GM23338 (cell line): ENCODE data around the gene KRT84. TPM values are rescaled to one million over a fixed set of nuclear protein-coding genes. Genes with fewer than 3 reads are reported as not detected.

Source experiments
- ATAC-seq: fragments of 200-7000 bp; cut with Tn5 transposase; 3 replicates; pipeline ENCODE4 v1.9.1; 2020
- DNase-seq: peaks from one replicate; pipeline ENCODE4 v3.0.0-alpha.2; 2015; ENCODE audit warnings: low spot score
- H2AFZ ChIP-seq: fragments of 200-600 bp; sonication (generic); 2 replicates; pipeline ENCODE4 v1.8.0; 2016; ENCODE audit warnings: antibody characterized with exemption, mild to moderate bottlenecking, moderate library complexity
- H3F3A ChIP-seq: fragments of 200-600 bp; sonication (generic); replicated peaks from 2 replicates; pipeline ENCODE4 v1.8.0; 2017; ENCODE audit warnings: antibody characterized with exemption, mixed run types, low read depth
- H3K27ac ChIP-seq: fragments of 200-600 bp; sonication (generic); 2 replicates; pipeline ENCODE4 v1.6.1; 2016; ENCODE audit warnings: low read depth
- H3K27me3 ChIP-seq: fragments of 200-600 bp; sonication (generic); 2 replicates; pipeline ENCODE4 v1.8.0; 2016; ENCODE audit warnings: mild to moderate bottlenecking, mixed run types, moderate library complexity; ENCODE audit not compliant: insufficient read depth
- H3K36me3 ChIP-seq: fragments of 200-600 bp; sonication (generic); 2 replicates; pipeline ENCODE4 v1.8.0; 2016; ENCODE audit warnings: mild to moderate bottlenecking; ENCODE audit not compliant: insufficient read depth
- H3K4me1 ChIP-seq: fragments of 200-600 bp; sonication (generic); 2 replicates; pipeline ENCODE4 v1.8.0; 2016; ENCODE audit warnings: mild to moderate bottlenecking, moderate library complexity; ENCODE audit not compliant: insufficient read depth
- H3K4me2 ChIP-seq: fragments of 200-600 bp; sonication (generic); 2 replicates; pipeline ENCODE4 v1.7.1; 2017; ENCODE audit warnings: mixed run types
- H3K4me3 ChIP-seq: fragments of 200-600 bp; sonication (generic); 2 replicates; pipeline ENCODE4 v1.6.1; 2016; ENCODE audit warnings: mixed run types
- H3K79me2 ChIP-seq: fragments of 200-600 bp; sonication (generic); replicated peaks from 2 replicates; pipeline ENCODE4 v1.8.0; 2017; ENCODE audit warnings: mild to moderate bottlenecking; ENCODE audit not compliant: insufficient read depth
- H3K9me2 ChIP-seq: fragments of 200-600 bp; sonication (generic); 2 replicates; pipeline ENCODE4 v1.8.0; 2017; ENCODE audit not compliant: insufficient read depth
- H4K20me1 ChIP-seq: fragments of 200-600 bp; sonication (generic); replicated peaks from 2 replicates; pipeline ENCODE4 v1.8.0; 2017; ENCODE audit warnings: mild to moderate bottlenecking; ENCODE audit not compliant: insufficient read depth
- H3K27ac Mint-ChIP-seq: 2 replicates; pipeline ENCODE4 v1.8.0; 2020; ENCODE audit warnings: inconsistent platforms, mild to moderate bottlenecking, moderate library complexity, mixed read lengths
- H3K27me3 Mint-ChIP-seq: 3 replicates; pipeline ENCODE4 v1.8.0; 2022; ENCODE audit warnings: low read depth, mild to moderate bottlenecking, moderate library complexity, mixed read lengths, inconsistent platforms; ENCODE audit not compliant: insufficient read depth, poor library complexity
- H3K36me3 Mint-ChIP-seq: 3 replicates; pipeline ENCODE4 v1.8.0; 2021; ENCODE audit warnings: low read depth, mild to moderate bottlenecking, inconsistent platforms, moderate library complexity, mixed read lengths
- H3K4me1 Mint-ChIP-seq: 3 replicates; pipeline ENCODE4 v1.8.0; 2020; ENCODE audit warnings: mild to moderate bottlenecking, inconsistent platforms, mixed read lengths
- H3K4me3 Mint-ChIP-seq: 3 replicates; pipeline ENCODE4 v1.8.0; 2021; ENCODE audit warnings: moderate library complexity, mild to moderate bottlenecking, inconsistent platforms, mixed read lengths
- H3K9me3 Mint-ChIP-seq: 3 replicates; pipeline ENCODE4 v1.8.0; 2020; ENCODE audit warnings: moderate library complexity, mild to moderate bottlenecking, inconsistent platforms, mixed read lengths
- CREB1 ChIP-seq: fragments of 250-450 bp; sonication (Bioruptor Pico); IDR thresholded peaks from 2 replicates; pipeline ENCODE4 v1.5.0; 2020; ENCODE audit warnings: low read depth, mild to moderate bottlenecking, moderate library complexity
- EZH2 ChIP-seq: fragments of 200-600 bp; sonication (generic); IDR thresholded peaks from one replicate; pipeline ENCODE4 v1.8.0; 2017; ENCODE audit warnings: antibody characterized with exemption, mild to moderate bottlenecking, low read depth; ENCODE audit not compliant: unreplicated experiment
- EZH2phosphoT487 ChIP-seq: fragments of 200-600 bp; sonication (generic); IDR thresholded peaks from one replicate; pipeline ENCODE4 v1.8.1; 2018; ENCODE audit warnings: antibody characterized with exemption; ENCODE audit not compliant: unreplicated experiment
- JUNB ChIP-seq: IDR thresholded peaks from one replicate; pipeline ENCODE4 v1.6.1; 2016; ENCODE audit warnings: antibody characterized with exemption; ENCODE audit not compliant: unreplicated experiment
- NANOG ChIP-seq: IDR thresholded peaks from 2 replicates; pipeline ENCODE4 v1.6.1; 2016; ENCODE audit warnings: antibody characterized with exemption, borderline replicate concordance
- POLR2AphosphoS5 ChIP-seq: IDR thresholded peaks from 2 replicates; pipeline ENCODE4 v1.6.1; 2016; ENCODE audit warnings: antibody characterized with exemption, low read depth
- STAT1 ChIP-seq: IDR thresholded peaks from one replicate; pipeline ENCODE4 v1.6.1; 2016; ENCODE audit warnings: antibody characterized with exemption; ENCODE audit not compliant: unreplicated experiment
- ZNF114 ChIP-seq: fragments of 250-450 bp; sonication (Bioruptor Pico); IDR thresholded peaks from 2 replicates; pipeline ENCODE4 v1.5.0; 2020; ENCODE audit warnings: mild to moderate bottlenecking, moderate library complexity
- ZNF331 ChIP-seq: fragments of 250-450 bp; sonication (Bioruptor Pico); IDR thresholded peaks from 2 replicates; pipeline ENCODE4 v1.5.0; 2020; ENCODE audit warnings: low read depth, mild to moderate bottlenecking, moderate library complexity
- polyA plus RNA-seq: library from polyadenylated mRNA; unstranded; fragments of >200 nt; fragmentation: Nextera tagmentation; extraction: Ambion mirVana; gene quantifications from 2 replicates; pipeline ENCODE4 v1.2.1, GENCODE V29; 2016
- total RNA-seq: library from RNA; depleted of rRNA; stranded (reverse); fragments of >200 nt; shearing (Covaris generic); gene quantifications from 2 replicates; pipeline ENCODE4 v1.2.3, GENCODE V29; 2014
- TF ChIP-seq, protein P1 (sequence below), 2 experiments: fragments of 200-600 bp in 1 of 2; sonication (generic) in 1 of 2; conservative IDR thresholded peaks; 2 replicates each; pipeline versions ENCODE4 v1.5.1 to v1.6.1; 2016 to 2017; ENCODE audit warnings: antibody characterized with exemption in 2 of 2, low read depth in 2 of 2, mild to moderate bottlenecking in 2 of 2, moderate library complexity in 1 of 2
- TF ChIP-seq, protein P2 (sequence below): IDR thresholded peaks from 2 replicates; pipeline ENCODE4 v1.6.1; 2016; ENCODE audit warnings: antibody characterized with exemption
- TF ChIP-seq, protein P3 (sequence below): fragments of 250-450 bp; sonication (Bioruptor Pico); IDR thresholded peaks from 2 replicates; pipeline ENCODE4 v1.5.0; 2020; ENCODE audit warnings: mild to moderate bottlenecking, moderate library complexity
- TF ChIP-seq, protein P4 (sequence below): IDR thresholded peaks from one replicate; pipeline ENCODE4 v1.6.1; 2018; ENCODE audit warnings: antibody characterized with exemption; ENCODE audit not compliant: unreplicated experiment

KRT84 gene
- total and polyA plus RNA-seq, 2 experiments from 2014 or later = not detected

DNA sequence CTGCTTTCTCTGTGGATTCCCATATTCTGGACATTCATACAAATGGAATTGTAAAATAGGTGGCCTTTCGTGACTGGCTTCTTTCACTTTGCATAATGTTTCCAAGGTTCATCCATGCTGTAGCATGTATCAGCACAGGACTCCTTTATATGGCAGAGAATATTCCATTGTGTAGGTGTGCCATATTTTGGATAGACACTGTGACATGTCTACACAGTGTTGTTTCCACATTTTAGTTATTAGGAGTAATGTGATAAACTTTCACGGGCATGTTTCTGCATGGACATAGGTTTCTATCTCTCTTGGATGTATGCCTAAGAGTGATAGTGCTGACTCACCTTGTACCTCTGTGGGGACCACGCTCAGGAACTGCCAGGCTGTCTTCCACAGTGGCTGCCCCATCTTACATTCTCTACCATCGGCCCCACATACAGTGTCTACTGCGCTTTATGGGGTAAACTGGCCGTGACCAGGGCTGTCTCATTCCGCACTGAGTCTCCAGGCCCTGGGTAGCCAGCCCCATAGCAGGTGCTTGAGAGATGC is 7.1 kb upstream of the KRT84 start:
- Histone ChIP-seq H3F3A (no peaks in the 10 kb centered on the region), H3K4me1 (no peaks in the 10 kb centered on the region), H3K9me2 (no peaks in the 10 kb centered on the region), H3K4me2 (no peak overlapping the region), H4K20me1 (no peaks in the 10 kb centered on the region), H3K79me2 (no peaks in the 10 kb centered on the region), H3K27ac (no peak overlapping the region), H2AFZ (no peak overlapping the region), H3K36me3 (no peaks in the 10 kb centered on the region), H3K4me3 (no peak overlapping the region), H3K27me3 (no peaks in the 10 kb centered on the region)
- Mint-ChIP-seq H3K4me1 (peaks cover 8% of the 10 kb centered on the region), H3K27ac (no peak overlapping the region), H3K4me3 (no peak overlapping the region), H3K27me3 (peaks cover 3% of the 10 kb centered on the region), H3K36me3 (no peaks in the 10 kb centered on the region), H3K9me3 (no peaks in the 10 kb centered on the region; the same call in 1 of the 3 replicates)
- ATAC-seq (no peak), DNase-seq (no peak)
- TF ChIP-seq CREB1 (no peak), STAT1 (no peak), ZNF331 (CRISPR knock-in tag) (no peak), ZNF114 (no peak), JUNB (no peak), NANOG (no peak), EZH2phosphoT487 (no peak), EZH2 (no peak), POLR2AphosphoS5 (no peak)
- TF ChIP-seq, protein P1, sequence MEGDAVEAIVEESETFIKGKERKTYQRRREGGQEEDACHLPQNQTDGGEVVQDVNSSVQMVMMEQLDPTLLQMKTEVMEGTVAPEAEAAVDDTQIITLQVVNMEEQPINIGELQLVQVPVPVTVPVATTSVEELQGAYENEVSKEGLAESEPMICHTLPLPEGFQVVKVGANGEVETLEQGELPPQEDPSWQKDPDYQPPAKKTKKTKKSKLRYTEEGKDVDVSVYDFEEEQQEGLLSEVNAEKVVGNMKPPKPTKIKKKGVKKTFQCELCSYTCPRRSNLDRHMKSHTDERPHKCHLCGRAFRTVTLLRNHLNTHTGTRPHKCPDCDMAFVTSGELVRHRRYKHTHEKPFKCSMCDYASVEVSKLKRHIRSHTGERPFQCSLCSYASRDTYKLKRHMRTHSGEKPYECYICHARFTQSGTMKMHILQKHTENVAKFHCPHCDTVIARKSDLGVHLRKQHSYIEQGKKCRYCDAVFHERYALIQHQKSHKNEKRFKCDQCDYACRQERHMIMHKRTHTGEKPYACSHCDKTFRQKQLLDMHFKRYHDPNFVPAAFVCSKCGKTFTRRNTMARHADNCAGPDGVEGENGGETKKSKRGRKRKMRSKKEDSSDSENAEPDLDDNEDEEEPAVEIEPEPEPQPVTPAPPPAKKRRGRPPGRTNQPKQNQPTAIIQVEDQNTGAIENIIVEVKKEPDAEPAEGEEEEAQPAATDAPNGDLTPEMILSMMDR (conservative IDR thresholded peaks at IDR 0.05; ENCODE audit: low read depth in 2 of 2) = no peak
- TF ChIP-seq, protein P2, sequence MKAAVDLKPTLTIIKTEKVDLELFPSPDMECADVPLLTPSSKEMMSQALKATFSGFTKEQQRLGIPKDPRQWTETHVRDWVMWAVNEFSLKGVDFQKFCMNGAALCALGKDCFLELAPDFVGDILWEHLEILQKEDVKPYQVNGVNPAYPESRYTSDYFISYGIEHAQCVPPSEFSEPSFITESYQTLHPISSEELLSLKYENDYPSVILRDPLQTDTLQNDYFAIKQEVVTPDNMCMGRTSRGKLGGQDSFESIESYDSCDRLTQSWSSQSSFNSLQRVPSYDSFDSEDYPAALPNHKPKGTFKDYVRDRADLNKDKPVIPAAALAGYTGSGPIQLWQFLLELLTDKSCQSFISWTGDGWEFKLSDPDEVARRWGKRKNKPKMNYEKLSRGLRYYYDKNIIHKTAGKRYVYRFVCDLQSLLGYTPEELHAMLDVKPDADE = no peak
- TF ChIP-seq, protein P3, sequence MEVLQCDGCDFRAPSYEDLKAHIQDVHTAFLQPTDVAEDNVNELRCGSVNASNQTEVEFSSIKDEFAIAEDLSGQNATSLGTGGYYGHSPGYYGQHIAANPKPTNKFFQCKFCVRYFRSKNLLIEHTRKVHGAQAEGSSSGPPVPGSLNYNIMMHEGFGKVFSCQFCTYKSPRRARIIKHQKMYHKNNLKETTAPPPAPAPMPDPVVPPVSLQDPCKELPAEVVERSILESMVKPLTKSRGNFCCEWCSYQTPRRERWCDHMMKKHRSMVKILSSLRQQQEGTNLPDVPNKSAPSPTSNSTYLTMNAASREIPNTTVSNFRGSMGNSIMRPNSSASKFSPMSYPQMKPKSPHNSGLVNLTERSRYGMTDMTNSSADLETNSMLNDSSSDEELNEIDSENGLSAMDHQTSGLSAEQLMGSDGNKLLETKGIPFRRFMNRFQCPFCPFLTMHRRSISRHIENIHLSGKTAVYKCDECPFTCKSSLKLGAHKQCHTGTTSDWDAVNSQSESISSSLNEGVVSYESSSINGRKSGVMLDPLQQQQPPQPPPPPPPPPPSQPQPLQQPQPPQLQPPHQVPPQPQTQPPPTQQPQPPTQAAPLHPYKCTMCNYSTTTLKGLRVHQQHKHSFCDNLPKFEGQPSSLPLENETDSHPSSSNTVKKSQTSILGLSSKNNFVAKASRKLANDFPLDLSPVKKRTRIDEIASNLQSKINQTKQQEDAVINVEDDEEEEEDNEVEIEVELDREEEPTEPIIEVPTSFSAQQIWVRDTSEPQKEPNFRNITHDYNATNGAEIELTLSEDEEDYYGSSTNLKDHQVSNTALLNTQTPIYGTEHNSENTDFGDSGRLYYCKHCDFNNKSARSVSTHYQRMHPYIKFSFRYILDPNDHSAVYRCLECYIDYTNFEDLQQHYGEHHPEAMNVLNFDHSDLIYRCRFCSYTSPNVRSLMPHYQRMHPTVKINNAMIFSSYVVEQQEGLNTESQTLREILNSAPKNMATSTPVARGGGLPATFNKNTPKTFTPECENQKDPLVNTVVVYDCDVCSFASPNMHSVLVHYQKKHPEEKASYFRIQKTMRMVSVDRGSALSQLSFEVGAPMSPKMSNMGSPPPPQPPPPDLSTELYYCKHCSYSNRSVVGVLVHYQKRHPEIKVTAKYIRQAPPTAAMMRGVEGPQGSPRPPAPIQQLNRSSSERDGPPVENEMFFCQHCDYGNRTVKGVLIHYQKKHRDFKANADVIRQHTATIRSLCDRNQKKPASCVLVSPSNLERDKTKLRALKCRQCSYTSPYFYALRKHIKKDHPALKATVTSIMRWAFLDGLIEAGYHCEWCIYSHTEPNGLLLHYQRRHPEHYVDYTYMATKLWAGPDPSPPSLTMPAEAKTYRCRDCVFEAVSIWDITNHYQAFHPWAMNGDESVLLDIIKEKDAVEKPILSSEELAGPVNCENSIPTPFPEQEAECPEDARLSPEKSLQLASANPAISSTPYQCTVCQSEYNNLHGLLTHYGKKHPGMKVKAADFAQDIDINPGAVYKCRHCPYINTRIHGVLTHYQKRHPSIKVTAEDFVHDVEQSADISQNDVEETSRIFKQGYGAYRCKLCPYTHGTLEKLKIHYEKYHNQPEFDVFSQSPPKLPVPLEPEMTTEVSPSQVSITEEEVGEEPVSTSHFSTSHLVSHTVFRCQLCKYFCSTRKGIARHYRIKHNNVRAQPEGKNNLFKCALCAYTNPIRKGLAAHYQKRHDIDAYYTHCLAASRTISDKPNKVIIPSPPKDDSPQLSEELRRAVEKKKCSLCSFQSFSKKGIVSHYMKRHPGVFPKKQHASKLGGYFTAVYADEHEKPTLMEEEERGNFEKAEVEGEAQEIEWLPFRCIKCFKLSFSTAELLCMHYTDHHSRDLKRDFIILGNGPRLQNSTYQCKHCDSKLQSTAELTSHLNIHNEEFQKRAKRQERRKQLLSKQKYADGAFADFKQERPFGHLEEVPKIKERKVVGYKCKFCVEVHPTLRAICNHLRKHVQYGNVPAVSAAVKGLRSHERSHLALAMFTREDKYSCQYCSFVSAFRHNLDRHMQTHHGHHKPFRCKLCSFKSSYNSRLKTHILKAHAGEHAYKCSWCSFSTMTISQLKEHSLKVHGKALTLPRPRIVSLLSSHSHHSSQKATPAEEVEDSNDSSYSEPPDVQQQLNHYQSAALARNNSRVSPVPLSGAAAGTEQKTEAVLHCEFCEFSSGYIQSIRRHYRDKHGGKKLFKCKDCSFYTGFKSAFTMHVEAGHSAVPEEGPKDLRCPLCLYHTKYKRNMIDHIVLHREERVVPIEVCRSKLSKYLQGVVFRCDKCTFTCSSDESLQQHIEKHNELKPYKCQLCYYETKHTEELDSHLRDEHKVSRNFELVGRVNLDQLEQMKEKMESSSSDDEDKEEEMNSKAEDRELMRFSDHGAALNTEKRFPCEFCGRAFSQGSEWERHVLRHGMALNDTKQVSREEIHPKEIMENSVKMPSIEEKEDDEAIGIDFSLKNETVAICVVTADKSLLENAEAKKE (CRISPR knock-in tag) = no peak
- TF ChIP-seq, protein P4, sequence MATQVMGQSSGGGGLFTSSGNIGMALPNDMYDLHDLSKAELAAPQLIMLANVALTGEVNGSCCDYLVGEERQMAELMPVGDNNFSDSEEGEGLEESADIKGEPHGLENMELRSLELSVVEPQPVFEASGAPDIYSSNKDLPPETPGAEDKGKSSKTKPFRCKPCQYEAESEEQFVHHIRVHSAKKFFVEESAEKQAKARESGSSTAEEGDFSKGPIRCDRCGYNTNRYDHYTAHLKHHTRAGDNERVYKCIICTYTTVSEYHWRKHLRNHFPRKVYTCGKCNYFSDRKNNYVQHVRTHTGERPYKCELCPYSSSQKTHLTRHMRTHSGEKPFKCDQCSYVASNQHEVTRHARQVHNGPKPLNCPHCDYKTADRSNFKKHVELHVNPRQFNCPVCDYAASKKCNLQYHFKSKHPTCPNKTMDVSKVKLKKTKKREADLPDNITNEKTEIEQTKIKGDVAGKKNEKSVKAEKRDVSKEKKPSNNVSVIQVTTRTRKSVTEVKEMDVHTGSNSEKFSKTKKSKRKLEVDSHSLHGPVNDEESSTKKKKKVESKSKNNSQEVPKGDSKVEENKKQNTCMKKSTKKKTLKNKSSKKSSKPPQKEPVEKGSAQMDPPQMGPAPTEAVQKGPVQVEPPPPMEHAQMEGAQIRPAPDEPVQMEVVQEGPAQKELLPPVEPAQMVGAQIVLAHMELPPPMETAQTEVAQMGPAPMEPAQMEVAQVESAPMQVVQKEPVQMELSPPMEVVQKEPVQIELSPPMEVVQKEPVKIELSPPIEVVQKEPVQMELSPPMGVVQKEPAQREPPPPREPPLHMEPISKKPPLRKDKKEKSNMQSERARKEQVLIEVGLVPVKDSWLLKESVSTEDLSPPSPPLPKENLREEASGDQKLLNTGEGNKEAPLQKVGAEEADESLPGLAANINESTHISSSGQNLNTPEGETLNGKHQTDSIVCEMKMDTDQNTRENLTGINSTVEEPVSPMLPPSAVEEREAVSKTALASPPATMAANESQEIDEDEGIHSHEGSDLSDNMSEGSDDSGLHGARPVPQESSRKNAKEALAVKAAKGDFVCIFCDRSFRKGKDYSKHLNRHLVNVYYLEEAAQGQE = no peak
